ENCODE data around the gene SMARCE1.

DNA sequence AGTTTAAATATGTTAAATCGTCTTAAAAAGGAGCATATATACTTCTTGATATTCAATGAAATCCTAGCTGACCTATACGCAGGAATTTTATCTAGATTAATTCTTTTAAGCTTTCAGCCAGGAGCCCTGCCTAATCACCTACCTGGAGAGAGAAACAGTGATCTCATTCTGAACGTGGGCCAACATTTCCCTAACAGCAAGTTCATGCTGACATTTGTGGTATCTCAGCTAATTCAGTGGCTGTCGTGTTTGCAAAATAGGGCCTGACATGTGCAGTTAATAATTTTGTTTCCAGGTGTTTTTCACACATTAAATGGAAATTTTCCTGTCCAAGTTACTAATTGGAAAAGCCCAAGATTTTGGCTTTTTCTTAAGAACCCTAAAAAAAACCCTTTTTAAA is 38.6 kb upstream of the SMARCE1 start:
- TF ChIP-seq EZH2 (IDR thresholded peaks at IDR 0.05; ENCODE audit: borderline replicate concordance, low read length): no peak
- TF ChIP-seq CTCF (IDR thresholded peaks at IDR 0.05; ENCODE audit: low read length): no peak

Data from OCI-LY1 (cell line).